Forelimb muscle (tissue), 1 donor: ENCODE measurements around the gene PPP1R1C. TPM values are rescaled to one million over a fixed set of nuclear protein-coding genes. Genes with fewer than 3 reads are reported as not detected.

Experiments
- polyA plus RNA-seq: library from polyadenylated mRNA; unstranded; fragments of 120-200 nt; gene quantifications from one replicate; pipeline ENCODE4 v1.2.1, GENCODE V29; 2013; ENCODE audit not compliant: insufficient read length

Gene PPP1R1C
- polyA plus RNA-seq, 1 donor: 0.34 TPM

Other genes with a start within 250 kb of the PPP1R1C start
- 56.1 TPM for gene ITPRID2, start 94.1 kb upstream of the PPP1R1C start, polyA plus RNA-seq